K562 (cell line): ENCODE data around the gene KXD1. TPM values are rescaled to one million over a fixed set of nuclear protein-coding genes. Genes with fewer than 3 reads are reported as not detected.
A peak's percentile ranks its signal among the peaks of the same experiment; 100 is the strongest.

Experiments used
- AFF1 ChIP-seq, 2 experiments: fragments of 450-650 bp; IDR thresholded peaks; 2 replicates each; pipeline ENCODE4 v1.6.1; 2018; ENCODE audit warnings: mild to moderate bottlenecking in 2 of 2, low read depth in 1 of 2; ENCODE audit not compliant: partially characterized antibody in 2 of 2
- AFF4 ChIP-seq: sonication (generic); formaldehyde crosslinking; IDR thresholded peaks from 2 replicates; pipeline ENCODE4 v1.8.0; 2023; ENCODE audit warnings: mild to moderate bottlenecking, missing genetic modification reagents
- ASH1L ChIP-seq: fragments of 450-650 bp; IDR thresholded peaks from 2 replicates; pipeline ENCODE4 v1.6.1; 2018; ENCODE audit warnings: borderline replicate concordance, mild to moderate bottlenecking, low read depth; ENCODE audit not compliant: partially characterized antibody
- BHLHE40 ChIP-seq: IDR thresholded peaks from 2 replicates; pipeline ENCODE4 v1.6.1; 2011; ENCODE audit warnings: low read length, improper control_type of control experiment
- C11orf30 ChIP-seq: fragments of 450-650 bp; IDR thresholded peaks from 2 replicates; pipeline ENCODE4 v1.6.1; 2016; ENCODE audit warnings: low read depth, mild to moderate bottlenecking
- CTBP1 ChIP-seq: fragments of 450-650 bp; IDR thresholded peaks from 2 replicates; pipeline ENCODE4 v1.6.1; 2016; ENCODE audit warnings: borderline replicate concordance
- EP400 ChIP-seq: fragments of 450-650 bp; IDR thresholded peaks from 2 replicates; pipeline ENCODE4 v1.6.1; 2017; ENCODE audit warnings: antibody characterized with exemption, mild to moderate bottlenecking, moderate library complexity
- HDAC2 ChIP-seq: fragments of 450-650 bp; IDR thresholded peaks from 2 replicates; pipeline ENCODE4 v1.6.1; 2016; ENCODE audit warnings: mild to moderate bottlenecking
- KAT7 ChIP-seq: sonication (generic); formaldehyde crosslinking; IDR thresholded peaks from 2 replicates; pipeline ENCODE4 v1.8.0; 2022; ENCODE audit warnings: missing genetic modification reagents, mild to moderate bottlenecking, borderline replicate concordance
- MEIS2 ChIP-seq: fragments of 450-650 bp; IDR thresholded peaks from 2 replicates; pipeline ENCODE4 v1.6.1; 2014; ENCODE audit warnings: mild to moderate bottlenecking; ENCODE audit not compliant: partially characterized antibody
- NCOA4 ChIP-seq: fragments of 450-650 bp; IDR thresholded peaks from 2 replicates; pipeline ENCODE4 v1.6.1; 2018; ENCODE audit warnings: mild to moderate bottlenecking; ENCODE audit not compliant: partially characterized antibody
- NCOR1 ChIP-seq: fragments of 450-650 bp; IDR thresholded peaks from 2 replicates; pipeline ENCODE4 v1.6.1; 2016; ENCODE audit warnings: mild to moderate bottlenecking, moderate library complexity
- POLR2A ChIP-seq: fragments of 450-650 bp; conservative IDR thresholded peaks from 2 replicates; pipeline ENCODE4 v1.6.1; 2016
- POLR2B ChIP-seq: fragments of 450-650 bp; IDR thresholded peaks from 2 replicates; pipeline ENCODE4 v1.6.1; 2018; ENCODE audit warnings: low read depth; ENCODE audit not compliant: partially characterized antibody
- RAD21 ChIP-seq, 2 experiments: fragments of 250-450 bp in 1 of 2; fragments of 450-650 bp in 1 of 2; sonication (Bioruptor Pico) in 1 of 2; formaldehyde crosslinking in 1 of 2; IDR thresholded peaks in 1 of 2; conservative IDR thresholded peaks in 1 of 2; 2 replicates each; pipeline versions ENCODE4 v1.4.0 to v1.8.0; 2020 to 2022; ENCODE audit warnings: mild to moderate bottlenecking in 2 of 2, moderate library complexity in 1 of 2
- RCOR1 ChIP-seq, 2 experiments: IDR thresholded peaks; 2 replicates each; pipeline ENCODE4 v1.6.1; 2012; ENCODE audit warnings: low read depth in 2 of 2, low read length in 2 of 2, borderline replicate concordance in 1 of 2, improper control_type of control experiment in 1 of 2
- SMARCE1 ChIP-seq: fragments of 450-650 bp; IDR thresholded peaks from 2 replicates; pipeline ENCODE4 v1.7.1; 2016; ENCODE audit warnings: mild to moderate bottlenecking
- SOX6 ChIP-seq: fragments of 450-650 bp; IDR thresholded peaks from 2 replicates; pipeline ENCODE4 v1.6.1; 2014; ENCODE audit warnings: mild to moderate bottlenecking
- SRSF7 ChIP-seq: fragments of 200-400 bp; formaldehyde crosslinking; optimal IDR thresholded peaks from 2 replicates; pipeline ENCODE3; 2017; ENCODE audit warnings: mild to moderate bottlenecking, low read depth, low read length
- ZNF224 ChIP-seq: sonication (generic); formaldehyde crosslinking; IDR thresholded peaks from 2 replicates; pipeline ENCODE4 v1.8.0; 2022; ENCODE audit warnings: mild to moderate bottlenecking, missing genetic modification reagents
- ZNF586 ChIP-seq: fragments of 450-650 bp; formaldehyde crosslinking; conservative IDR thresholded peaks from 2 replicates; pipeline ENCODE4 v1.4.0; 2020; ENCODE audit warnings: mild to moderate bottlenecking, moderate library complexity
- polyA plus RNA-seq, 8 experiments: library from polyadenylated mRNA; depleted of rRNA in 4 of 8; stranded (reverse) in 5 of 8; unstranded in 3 of 8; fragments of >200 nt; fragmentation: Nextera tagmentation in 2 of 8; fragmentation: Illumina TruSeq in 1 of 8; extraction: Ambion mirVana in 2 of 8; extraction: Trizol in 1 of 8; gene quantifications; 2 replicates each; pipeline versions ENCODE4 v1.2.1 to v1.2.3, GENCODE V29; 2011 to 2014; ENCODE audit warnings: inconsistent platforms in 1 of 8, missing spikeins in 1 of 8
- total RNA-seq, 7 experiments: library from RNA; depleted of rRNA in 6 of 7; stranded (reverse); fragments of >200 nt in 6 of 7; fragmentation: Illumina TruSeq in 2 of 7; extraction: Trizol in 2 of 7; gene quantifications; 2 replicates each; pipeline versions ENCODE4 v1.2.1 to v1.2.3, GENCODE V29; 2011 to 2021; ENCODE audit warnings: low replicate concordance in 1 of 7

Gene KXD1
- total and polyA plus RNA-seq, 9 of the 15 experiments (the other 6 are each of a cell fraction or from before 2014, with no cell fraction given), result 21.9 to 210 (median 118) TPM

GRCh38 chr19:18519962-18520847 is 37.5 kb upstream of the KXD1 start (continued):
- 0 out of 2 replicates have a peak, but pooled peaks have one; percentile 41 for TF ChIP-seq AFF4 (CRISPR knock-in tag)
- peak; percentile 18 for TF ChIP-seq POLR2B
- TF ChIP-seq NCOR1, result no peak
- 0 out of 2 replicates have a peak, but pooled peaks have one; percentile 7 for TF ChIP-seq POLR2A
- no peak for TF ChIP-seq HDAC2
- 0 out of 2 replicates have a peak, but pooled peaks have one; percentile 44 for TF ChIP-seq CTBP1
- peak; percentile 73; the same call in 1 of the 2 replicates for TF ChIP-seq EP400
- TF ChIP-seq SMARCE1, result peak; percentile 63; the same call in 1 of the 2 replicates
- peak; percentile 20 to 25; a peak in 1 of 4 replicates for TF ChIP-seq RCOR1 (IDR thresholded peaks at IDR 0.05; ENCODE audit: borderline replicate concordance in 1 of 2, low read depth in 2 of 2, low read length in 2 of 2)
- peak; percentile 50 to 59 for TF ChIP-seq RAD21 (CRISPR knock-in tag; conservative IDR thresholded peaks at IDR 0.05 in 1 of 2, IDR thresholded peaks at IDR 0.05 in 1 of 2)
- TF ChIP-seq ASH1L, result no peak
- no peak for TF ChIP-seq ZNF224 (CRISPR knock-in tag)
- no peak for TF ChIP-seq SRSF7
- 0 out of 2 replicates have a peak, but pooled peaks have one; percentile 34 for TF ChIP-seq BHLHE40
- TF ChIP-seq AFF1 (IDR thresholded peaks at IDR 0.05; ENCODE audit: low read depth in 1 of 2, partially characterized antibody in 2 of 2), result peak in 1 of 2 experiments; percentile 57
- TF ChIP-seq NCOA4, result no peak
- no peak for TF ChIP-seq ZNF586 (CRISPR knock-in tag)
- TF ChIP-seq C11orf30, result peak; percentile 32; the same call in 1 of the 2 replicates
- TF ChIP-seq KAT7 (CRISPR knock-in tag), result 0 out of 2 replicates have a peak, but pooled peaks have one; percentile 26
- peak; percentile 37 for TF ChIP-seq MEIS2
- TF ChIP-seq SOX6, result 0 out of 2 replicates have a peak, but pooled peaks have one; percentile 9
